ENCODE data around the gene CDCP1.

CDCP1 gene

DNA sequence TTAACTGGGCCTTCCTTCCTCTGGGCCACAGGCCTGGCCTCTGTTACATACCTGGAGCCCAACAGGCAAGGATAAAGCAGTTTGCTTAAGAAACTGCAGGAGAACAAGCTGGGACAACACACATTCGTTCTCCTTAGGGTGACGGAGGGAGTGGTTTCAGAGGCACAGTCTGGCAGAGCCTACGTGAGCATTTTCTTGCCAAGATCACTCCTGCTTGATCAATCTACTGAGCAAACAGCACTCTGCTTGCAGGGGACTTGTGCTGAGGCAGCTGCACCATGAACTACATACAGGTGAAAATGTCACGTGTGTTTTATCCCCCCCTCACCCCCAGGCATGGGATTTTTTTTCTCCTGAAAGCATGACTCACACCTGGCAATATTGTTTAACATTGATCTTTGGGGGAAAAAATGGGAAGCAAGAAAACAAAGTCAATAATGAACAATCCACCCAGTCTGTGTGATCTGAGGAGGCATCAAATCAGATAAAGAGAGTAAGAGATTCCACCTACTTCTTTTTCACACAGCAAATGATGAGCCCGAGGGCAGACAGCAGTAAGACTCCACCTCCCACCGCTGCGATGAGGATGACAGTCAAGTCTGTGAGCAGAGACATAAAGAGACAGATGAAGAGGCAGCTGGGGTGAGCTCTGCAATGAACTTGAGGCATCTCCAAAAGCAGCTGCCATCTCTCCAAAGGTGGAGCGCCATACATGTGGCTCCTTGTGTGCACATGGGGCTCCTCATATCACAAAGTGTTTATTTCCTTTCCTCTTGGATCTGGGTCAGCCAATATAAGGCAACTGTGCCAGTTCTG, 57.4 kb downstream of the CDCP1 start:
- no peaks in the 10 kb centered on the region for H3K36me3 ChIP-seq
- H4K20me1 ChIP-seq = no peaks in the 10 kb centered on the region
- no peaks in the 10 kb centered on the region for H3K9me3 ChIP-seq
- H3K27ac ChIP-seq = no peak overlapping the region
- no peak overlapping the region for H3K4me2 ChIP-seq
- no peaks in the 10 kb centered on the region for H3K27me3 ChIP-seq
- no peak overlapping the region for H3K4me3 ChIP-seq
- TF ChIP-seq Cebpa-rat (IDR thresholded peaks at IDR 0.05) = no peak
- no peaks in the 10 kb centered on the region for H3K4me1 ChIP-seq
- no peak overlapping the region for H3K9ac ChIP-seq

DNA sequence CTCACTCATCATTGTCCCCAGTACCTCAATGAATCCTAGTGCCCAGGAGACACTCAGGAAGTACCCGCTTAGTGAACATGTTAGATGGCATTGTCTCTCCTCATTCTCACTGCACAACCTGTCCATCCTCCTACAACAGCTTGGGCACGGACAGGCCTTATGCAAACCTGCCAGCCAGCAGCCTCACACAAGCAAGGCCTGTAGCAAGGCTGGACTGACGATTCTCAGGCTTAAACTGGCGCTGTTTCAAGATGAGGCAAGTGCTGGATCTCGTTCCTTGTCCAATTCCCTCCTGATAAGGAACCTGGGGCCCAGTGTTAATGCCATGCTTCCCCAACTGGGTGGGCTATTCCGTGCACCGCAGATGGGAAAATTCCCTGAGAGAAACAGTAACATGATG, 59.0 kb downstream of the CDCP1 start:
- H3K36me3 ChIP-seq = no peaks in the 10 kb centered on the region
- H3K27me3 ChIP-seq = no peaks in the 10 kb centered on the region
- no peak overlapping the region for H3K27ac ChIP-seq
- no peak overlapping the region for H3K4me2 ChIP-seq
- no peak overlapping the region for H3K9ac ChIP-seq
- no peaks in the 10 kb centered on the region for H3K4me1 ChIP-seq
- no peaks in the 10 kb centered on the region for H4K20me1 ChIP-seq
- TF ChIP-seq Cebpa-rat (IDR thresholded peaks at IDR 0.05) = no peak
- H3K9me3 ChIP-seq = no peaks in the 10 kb centered on the region
- no peak overlapping the region for H3K4me3 ChIP-seq

DNA sequence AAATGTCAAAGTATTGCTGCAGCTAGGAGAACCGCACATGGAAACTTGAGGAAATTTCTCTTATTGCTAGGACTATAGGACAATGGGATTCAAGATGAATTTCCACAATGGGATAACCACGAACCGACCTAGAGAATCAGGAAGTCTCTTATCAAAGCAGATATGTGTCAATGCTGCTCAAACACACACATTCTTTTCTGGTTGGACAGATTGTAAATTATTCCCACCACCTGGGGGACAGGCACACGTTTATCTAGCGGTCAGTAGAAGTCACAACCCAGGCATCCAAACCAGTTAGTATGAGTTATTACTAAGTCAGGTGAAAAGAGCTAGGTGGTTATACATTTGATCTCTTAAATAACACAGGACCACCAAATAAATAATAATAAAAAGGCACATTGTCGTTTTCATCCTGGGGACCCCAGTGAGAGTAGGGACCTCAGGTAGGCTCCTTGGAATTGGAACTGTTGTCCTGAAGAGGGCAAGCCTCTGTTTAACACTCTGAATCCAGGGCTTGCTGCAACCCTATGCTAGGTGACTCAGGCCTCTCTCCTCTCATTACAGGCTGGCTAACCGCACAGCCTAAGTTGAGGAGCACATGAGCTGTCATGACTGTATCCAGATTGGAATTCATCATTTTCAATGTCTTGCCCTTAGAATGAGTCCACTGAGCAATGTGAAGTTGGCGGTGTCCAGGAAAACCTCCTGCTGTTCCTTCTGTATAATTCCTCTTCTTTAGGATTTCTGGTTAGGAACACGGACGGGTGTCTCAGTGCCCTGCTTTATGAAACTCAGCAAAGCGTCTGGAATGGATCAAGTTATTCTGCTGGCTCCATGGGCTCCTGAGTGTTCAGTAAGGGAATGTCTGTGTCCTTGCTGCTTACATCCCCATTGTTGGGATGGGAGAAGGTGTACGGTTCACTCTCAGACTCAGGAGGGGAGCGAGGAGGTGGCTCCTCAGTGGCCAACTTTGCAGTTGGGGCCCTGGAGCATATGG, 61.1 kb downstream of the CDCP1 start:
- H3K9ac ChIP-seq = no peak overlapping the region
- H3K36me3 ChIP-seq = no peaks in the 10 kb centered on the region
- no peak for TF ChIP-seq Cebpa-rat (IDR thresholded peaks at IDR 0.05)
- H3K4me3 ChIP-seq = no peak overlapping the region
- H3K27ac ChIP-seq = no peak overlapping the region
- H3K4me2 ChIP-seq = no peak overlapping the region
- no peaks in the 10 kb centered on the region for H3K27me3 ChIP-seq
- H3K4me1 ChIP-seq = no peaks in the 10 kb centered on the region
- no peaks in the 10 kb centered on the region for H3K9me3 ChIP-seq
- H4K20me1 ChIP-seq = no peaks in the 10 kb centered on the region

DNA sequence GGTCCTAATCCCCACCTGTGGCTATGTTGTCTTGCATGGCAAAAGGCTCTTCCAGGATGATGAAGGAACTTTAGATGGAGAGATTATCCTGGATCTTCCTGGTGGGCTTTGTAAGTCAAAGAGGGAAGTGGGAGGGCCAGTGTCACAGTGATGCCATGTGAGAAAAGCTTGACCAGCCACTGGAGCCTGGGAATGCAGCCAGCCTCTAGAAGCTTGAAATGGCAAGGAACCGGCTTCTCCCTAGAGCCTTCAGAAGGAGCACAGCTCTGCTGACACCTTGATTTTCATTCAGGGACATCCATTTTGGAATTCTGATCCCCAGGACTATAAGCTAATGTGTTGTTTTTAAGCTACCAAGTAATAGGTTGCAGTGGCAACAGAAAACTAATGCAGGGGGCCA, 61.8 kb downstream of the CDCP1 start:
- Histone ChIP-seq H3K4me3 (no peak overlapping the region), H3K36me3 (no peaks in the 10 kb centered on the region), H4K20me1 (no peaks in the 10 kb centered on the region), H3K9ac (no peak overlapping the region), H3K27me3 (no peaks in the 10 kb centered on the region), H3K9me3 (no peaks in the 10 kb centered on the region), H3K4me1 (no peaks in the 10 kb centered on the region), H3K27ac (no peak overlapping the region), H3K4me2 (no peak overlapping the region)
- no peak for TF ChIP-seq Cebpa-rat (IDR thresholded peaks at IDR 0.05)

DNA sequence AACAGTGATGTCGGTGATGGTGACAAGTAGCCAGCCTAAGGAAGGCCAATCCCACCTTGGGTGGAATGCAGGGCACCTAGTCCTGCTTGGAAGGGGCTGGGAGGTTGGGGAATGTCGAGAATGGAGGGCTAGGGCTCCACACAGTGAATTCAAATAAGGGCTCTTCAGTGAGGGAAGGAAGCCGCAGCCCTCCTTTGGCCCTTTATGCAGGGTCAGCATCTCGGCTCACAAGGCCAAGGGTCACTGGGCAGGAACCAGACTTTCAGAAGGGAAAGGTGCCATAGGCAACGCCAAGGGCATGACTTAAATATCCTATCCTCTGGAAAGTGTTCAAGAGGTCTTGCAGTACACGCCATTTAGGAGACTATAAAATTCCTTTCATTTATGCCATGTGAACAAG, 63.2 kb downstream of the CDCP1 start:
- Histone ChIP-seq H3K36me3 (no peaks in the 10 kb centered on the region), H3K27ac (no peak overlapping the region), H3K27me3 (no peaks in the 10 kb centered on the region), H3K9me3 (no peaks in the 10 kb centered on the region), H4K20me1 (no peaks in the 10 kb centered on the region), H3K9ac (no peak overlapping the region), H3K4me1 (no peaks in the 10 kb centered on the region), H3K4me3 (no peak overlapping the region), H3K4me2 (no peak overlapping the region)
- no peak for TF ChIP-seq Cebpa-rat (IDR thresholded peaks at IDR 0.05)

DNA sequence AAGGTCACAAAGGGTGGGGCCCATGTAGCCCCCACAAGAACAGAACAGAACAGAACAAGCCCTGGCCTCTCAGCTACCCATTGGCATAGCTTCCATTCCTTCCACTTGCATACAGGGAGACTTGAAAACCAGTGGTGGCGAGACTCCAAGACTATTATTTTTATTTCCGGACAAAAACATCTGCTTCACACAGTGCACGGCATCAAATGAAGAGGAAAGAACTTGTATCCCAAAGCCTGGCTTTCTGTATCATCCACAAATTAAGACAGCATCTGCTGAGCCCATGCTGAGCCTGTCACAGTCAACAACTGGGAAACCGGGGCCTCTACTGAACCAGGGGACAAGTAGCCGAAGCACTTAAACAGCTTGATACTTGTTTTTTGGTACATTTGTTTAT, 64.0 kb downstream of the CDCP1 start:
- Histone ChIP-seq H3K4me3 (no peak overlapping the region), H3K4me2 (no peak overlapping the region), H3K9ac (no peak overlapping the region), H4K20me1 (no peaks in the 10 kb centered on the region), H3K36me3 (no peaks in the 10 kb centered on the region), H3K4me1 (no peaks in the 10 kb centered on the region), H3K27ac (no peak overlapping the region), H3K27me3 (no peaks in the 10 kb centered on the region), H3K9me3 (no peaks in the 10 kb centered on the region)
- TF ChIP-seq Cebpa-rat (IDR thresholded peaks at IDR 0.05) = no peak

DNA sequence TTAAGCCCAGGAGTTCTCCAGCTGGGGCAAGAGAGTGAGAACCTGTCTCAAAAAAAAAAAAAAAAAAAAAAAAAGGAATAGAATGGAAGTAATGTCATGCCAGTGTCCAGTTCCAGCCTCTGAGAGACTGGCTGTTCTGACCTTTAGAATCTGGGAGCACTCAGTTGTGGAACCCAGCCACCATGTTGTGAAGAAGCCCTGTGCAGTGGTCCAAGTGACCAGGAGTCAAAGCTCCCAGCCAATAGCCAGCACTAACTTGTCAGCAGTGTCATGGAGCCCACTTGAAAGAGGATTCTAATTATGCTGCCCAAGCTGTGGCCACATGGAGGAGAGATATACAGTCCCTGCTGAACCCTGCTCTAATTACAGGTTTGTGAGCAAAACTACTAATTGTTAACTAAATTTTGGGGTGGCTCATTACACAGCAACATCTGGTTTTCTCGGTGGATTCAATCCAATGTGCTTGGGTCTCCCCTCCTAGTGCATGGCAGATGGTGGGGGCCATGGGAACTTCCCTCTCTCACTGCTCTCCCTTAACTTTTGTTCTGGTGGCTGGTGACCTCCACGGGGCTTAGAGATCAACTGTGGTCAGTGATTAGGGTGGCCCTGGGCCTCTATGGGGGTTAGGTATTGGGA, 64.6 kb downstream of the CDCP1 start:
- H3K4me3 ChIP-seq = no peak overlapping the region
- H3K36me3 ChIP-seq = no peaks in the 10 kb centered on the region
- no peaks in the 10 kb centered on the region for H3K27me3 ChIP-seq
- H3K4me2 ChIP-seq = no peak overlapping the region
- H3K9me3 ChIP-seq = no peaks in the 10 kb centered on the region
- no peak overlapping the region for H3K9ac ChIP-seq
- no peaks in the 10 kb centered on the region for H4K20me1 ChIP-seq
- no peak for TF ChIP-seq Cebpa-rat (IDR thresholded peaks at IDR 0.05)
- no peaks in the 10 kb centered on the region for H3K4me1 ChIP-seq
- H3K27ac ChIP-seq = no peak overlapping the region

DNA sequence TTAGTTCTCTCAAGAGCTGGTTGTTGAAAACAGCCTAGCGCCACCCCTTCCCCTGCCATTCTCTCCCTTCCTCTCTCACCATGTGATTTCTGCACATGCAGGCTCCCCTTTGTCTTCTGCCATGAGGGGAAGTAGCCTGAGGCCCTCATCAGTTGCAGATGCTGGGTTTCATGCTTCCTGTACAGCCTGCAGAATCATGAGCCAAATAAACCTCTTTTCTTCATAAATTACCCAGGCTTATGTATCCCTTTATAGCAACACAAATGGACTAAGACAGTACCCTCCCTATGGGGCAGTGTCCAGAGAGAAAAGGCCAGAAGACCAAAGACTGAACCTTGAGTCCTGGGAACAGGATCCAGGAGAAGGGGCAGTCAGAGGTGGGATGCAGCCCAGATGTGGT, 65.4 kb downstream of the CDCP1 start:
- Histone ChIP-seq H3K9ac (no peak overlapping the region), H3K9me3 (no peaks in the 10 kb centered on the region), H3K27me3 (no peaks in the 10 kb centered on the region), H3K4me2 (no peak overlapping the region), H3K4me3 (no peak overlapping the region), H4K20me1 (no peaks in the 10 kb centered on the region), H3K4me1 (no peaks in the 10 kb centered on the region), H3K36me3 (no peaks in the 10 kb centered on the region), H3K27ac (no peak overlapping the region)
- TF ChIP-seq Cebpa-rat (IDR thresholded peaks at IDR 0.05) = no peak

DNA sequence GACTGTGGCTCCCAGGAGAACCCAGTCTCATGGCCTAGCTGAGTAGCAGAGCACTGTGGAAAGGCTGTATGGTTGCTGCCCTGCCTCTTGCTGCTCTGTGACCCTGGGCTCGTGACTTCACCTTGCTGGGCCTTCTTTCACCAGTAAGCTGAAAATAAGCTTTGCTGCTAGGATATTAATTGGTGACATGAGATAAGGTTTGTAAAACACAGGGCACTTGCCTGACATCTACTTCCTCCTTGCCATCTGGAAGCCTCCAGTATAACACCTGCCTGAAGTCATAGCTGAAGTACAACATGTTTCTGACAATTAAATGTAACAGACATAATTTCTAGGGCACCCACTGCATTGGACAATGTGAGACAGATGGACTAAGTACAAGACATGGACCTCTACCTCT, 66.5 kb downstream of the CDCP1 start:
- Histone ChIP-seq H3K27me3 (no peaks in the 10 kb centered on the region), H3K4me1 (no peaks in the 10 kb centered on the region), H3K36me3 (no peaks in the 10 kb centered on the region), H3K4me3 (no peak overlapping the region), H3K4me2 (no peak overlapping the region), H4K20me1 (no peaks in the 10 kb centered on the region), H3K27ac (no peak overlapping the region), H3K9me3 (no peaks in the 10 kb centered on the region), H3K9ac (no peak overlapping the region)
- no peak for TF ChIP-seq Cebpa-rat (IDR thresholded peaks at IDR 0.05)
